ENCODE data around the gene DHX34.
"Not testable (repeated sequence)": the region's sequence is repeated elsewhere in the genome, so short reads cannot be mapped to it uniquely, and the experiment has no call there.

DHX34 gene

GRCh38 chr19:47331931-47332547 lies 17.1 kb upstream of the DHX34 start, which contains the start of gene C5AR2:
TSS of gene C5AR2 (plus strand) at chr19:47332175. CDS start at chr19:47340800, 8,625 bp downstream.
- DNase-seq: no peak

DNA sequence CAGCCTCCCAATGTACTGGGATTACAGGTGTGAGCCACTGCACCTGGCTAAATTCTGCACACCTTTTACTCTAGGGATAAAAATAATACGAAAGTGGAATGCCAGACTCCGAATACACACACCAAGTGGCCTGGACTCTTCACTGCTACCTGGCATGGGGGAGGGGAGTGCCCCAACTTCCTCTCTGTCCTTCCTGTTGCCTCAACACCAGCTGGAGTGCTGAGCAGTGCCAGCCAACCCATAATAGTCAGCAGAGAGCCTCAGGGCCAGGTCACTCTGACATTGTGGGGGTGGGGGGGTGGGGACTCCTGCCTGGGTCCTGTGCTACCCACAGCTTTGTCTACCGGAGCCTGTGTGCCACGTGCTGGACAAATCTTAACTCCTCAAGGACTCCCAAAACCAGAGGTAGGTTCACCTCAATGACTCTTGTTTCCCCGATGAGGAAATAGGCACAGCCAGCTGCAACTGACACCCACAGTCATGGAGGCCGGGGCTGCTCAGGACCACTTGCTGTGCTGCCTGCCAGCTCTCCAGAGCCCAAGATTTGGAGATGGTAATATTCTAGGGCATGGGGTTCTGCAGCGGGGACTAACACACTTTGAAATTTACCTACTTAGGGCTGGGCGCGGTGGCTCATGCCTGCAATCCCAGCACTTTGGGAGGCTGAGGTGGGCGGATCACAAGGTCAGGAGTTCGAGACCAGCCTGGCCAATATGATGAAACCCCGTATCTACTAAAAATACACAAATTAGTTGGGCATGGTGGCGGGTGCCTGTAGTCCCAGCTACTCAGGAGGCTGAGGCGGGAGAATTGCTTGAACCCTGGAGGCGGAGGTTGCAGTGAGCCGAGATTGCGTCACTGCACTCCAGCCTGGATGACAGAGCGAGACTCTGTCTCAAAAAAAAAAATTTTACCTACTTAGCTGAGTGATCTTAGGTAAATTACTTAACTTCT lies 12.1 kb upstream of the DHX34 start:
- peak; percentile 92 for DNase-seq

DNA sequence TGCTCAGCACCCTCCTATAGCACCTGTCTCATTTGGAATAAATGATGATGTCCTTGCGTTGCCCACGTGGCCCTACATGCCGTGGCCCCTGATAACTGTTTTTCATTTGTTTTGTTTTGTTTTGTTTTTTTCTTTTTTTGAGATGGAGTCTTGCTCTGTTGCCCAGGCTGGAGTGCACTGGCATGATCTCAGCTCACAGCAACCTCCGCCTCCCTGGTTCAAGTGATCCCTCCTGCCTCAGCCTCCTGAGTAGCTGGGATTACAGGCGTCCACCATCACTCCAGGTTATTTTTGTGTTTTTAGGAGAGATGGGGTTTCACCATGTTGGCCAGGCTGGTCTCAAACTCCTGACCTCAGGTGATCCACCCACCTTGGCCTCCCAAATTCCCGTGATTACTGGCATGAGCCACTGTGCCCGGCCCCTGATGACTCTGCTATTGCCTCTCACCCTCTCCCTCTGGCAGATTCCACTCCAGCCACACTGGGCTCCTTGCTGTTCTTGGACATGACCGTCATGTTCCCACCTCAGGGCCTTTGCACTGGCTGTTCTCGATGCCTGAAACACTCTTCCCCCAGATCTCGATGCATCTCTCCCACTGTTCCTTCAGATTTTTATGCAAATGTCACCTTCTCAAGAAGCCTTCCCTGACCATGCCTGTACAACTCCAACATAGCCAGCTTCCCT lies 9.8 kb upstream of the DHX34 start:
- no peak for DNase-seq

- no peak for DNase-seq
These were observed 8.5 kb upstream of the DHX34 start for GRCh38 chr19:47340477-47341208.

- no peak for DNase-seq
These were observed 7.4 kb upstream of the DHX34 start for GRCh38 chr19:47341734-47342133.

DNA sequence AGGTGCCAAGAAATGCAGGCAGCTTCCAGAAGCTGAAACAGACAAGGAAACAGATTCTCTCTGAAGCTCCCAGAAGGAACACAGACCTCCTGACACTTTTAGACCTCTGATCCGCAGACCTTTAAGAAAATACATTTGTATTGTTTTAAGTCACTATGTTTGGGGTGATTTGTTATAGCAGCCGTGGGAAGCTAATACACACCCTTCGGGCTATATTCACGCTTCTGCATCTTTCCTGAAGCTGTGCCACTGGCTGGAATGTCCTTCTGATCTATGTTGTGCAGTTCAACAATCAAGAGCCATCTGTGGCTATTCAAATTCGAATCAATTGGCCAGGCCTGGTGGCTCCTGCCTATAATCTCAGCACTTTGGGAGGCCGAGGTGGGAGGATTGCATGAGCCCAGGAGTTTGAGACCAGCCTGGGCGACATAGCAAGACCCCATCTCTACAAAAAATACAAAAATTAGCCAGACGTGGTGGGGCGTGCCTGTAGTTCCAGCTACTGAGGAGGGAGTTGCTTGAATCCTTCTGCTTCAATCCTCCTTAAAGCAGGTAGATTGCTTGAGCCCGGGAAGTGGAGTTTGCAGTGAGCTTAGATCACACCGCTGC lies 5.8 kb upstream of the DHX34 start:
- no peak for DNase-seq

- DNase-seq: no peak
These were observed 4.7 kb upstream of the DHX34 start for GRCh38 chr19:47344425-47344824.

DNA sequence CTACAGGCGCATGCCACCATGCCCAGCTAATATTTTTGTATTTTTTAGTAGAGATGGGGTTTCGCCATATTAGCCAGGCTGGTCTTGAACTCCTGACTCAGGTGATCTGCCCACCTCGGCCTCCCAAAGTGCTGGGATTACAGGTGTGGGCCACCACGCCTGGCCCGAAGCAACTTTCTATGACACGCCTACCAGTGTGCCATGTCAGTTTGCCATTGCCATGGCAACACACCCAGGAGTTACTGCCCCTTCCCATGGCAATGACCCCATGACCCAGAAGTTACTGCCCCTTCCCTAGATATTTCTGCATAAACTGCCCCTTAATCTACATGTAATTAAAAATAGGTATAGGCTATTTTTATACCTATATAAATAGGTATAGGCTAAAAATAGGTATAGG lies 3.1 kb upstream of the DHX34 start:
- not testable (repeated sequence) for DNase-seq

DNA sequence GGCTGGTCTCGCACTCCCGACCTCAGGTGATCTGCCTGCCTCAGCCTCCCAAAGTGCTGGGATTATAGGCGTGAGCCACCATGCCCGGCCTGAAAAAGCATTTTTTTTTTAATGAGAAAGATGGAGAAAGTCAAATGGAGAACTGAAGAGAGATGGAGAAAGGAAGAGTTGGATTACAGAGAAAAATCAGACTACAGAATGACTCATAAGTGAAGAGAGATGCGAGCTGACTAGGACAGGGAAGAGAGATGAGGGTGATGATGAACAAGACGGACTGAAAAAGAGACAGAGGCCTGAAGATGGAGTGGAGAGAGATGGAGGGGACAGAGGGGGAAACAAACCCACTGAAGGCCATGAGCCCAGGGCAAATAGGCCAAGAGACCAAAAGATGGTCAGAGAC lies 1.5 kb downstream of the DHX34 start:
- no peak for DNase-seq

- no peak for DNase-seq
These were observed 2.4 kb downstream of the DHX34 start for GRCh38 chr19:47351548-47351947.

DNA sequence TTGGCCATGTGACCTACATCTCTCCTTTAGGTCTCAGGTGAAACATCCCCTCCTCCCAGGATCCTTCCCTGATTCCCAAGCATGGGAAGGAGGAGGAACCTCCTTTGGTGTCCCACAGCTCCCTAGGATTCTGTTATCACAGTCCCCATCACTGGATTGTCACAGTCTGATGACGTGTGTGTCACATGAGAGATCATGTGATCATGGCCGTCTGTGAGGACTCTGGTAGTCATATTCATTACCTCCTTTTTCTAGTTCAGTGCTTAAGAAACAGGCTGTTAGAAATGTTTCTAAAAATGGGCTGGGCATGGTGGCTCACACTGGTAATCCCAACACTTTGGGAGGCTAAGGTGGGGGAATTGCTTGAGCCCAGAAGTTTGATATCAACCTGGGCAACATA lies 3.0 kb downstream of the DHX34 start:
- DNase-seq: no peak

- no peak for DNase-seq
These were observed 4.2 kb downstream of the DHX34 start for GRCh38 chr19:47353307-47353712.

- DNase-seq: no peak
These were observed 7.8 kb downstream of the DHX34 start for GRCh38 chr19:47356900-47357299.

DNA sequence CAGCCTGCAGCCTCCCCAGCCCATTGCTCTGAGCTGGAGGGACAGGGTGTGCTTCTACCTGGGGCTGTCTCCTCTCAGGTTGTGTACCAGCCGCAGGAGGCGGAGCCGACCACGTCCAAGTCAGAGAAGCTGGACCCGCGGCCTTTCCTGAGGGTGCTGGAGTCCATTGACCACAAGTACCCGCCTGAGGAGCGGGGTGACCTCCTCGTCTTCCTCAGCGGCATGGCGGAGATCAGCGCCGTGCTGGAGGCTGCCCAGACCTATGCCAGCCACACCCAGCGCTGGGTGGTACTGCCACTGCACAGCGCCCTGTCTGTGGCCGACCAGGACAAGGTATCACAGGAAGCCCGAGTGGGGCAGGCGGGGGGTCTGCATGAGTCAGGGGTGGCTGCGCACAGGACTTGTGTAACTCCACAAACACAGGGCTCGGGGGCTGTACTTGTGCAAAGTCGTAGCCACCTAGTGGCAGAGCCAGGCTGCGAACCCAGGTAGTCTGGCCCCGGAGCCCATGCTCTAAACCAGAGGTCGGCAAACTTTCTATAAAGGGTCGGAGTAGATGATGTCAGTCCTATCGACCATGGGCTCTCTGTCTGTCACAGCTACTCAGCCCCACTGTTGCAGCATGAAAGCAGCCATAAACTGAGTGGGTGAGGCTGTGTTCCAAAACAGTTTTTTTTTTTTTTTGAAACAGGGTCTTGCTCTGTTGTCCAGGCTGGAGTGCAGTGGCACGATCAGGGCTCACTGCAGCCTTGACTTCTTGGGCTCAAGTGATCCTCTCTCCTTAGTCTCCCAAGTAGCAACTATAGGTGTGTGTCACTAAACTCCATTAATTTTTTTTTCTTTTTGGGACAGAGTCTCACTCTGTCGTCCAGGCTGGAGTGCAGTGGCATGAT lies 8.9 kb downstream of the DHX34 start:
- no peak for DNase-seq

GRCh38 chr19:47358936-47359335 lies 9.8 kb downstream of the DHX34 start:
- DNase-seq: no peak

DNA sequence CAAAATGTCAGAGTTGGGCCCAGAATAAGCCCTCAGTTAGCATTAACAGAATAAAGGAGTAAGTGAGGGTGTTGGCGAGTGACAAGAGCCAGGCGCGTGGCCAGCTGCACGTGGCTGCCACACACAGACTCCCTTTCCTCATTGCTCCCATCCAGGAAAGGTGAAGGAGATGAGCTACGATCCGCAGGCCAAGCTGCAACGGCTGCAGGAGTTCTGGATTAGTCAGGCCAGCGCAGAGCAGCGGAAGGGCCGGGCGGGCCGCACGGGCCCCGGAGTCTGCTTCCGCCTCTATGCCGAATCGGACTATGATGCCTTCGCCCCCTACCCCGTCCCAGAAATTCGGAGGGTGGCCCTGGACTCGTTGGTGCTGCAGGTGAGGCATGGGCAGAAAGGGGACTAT lies 13.2 kb downstream of the DHX34 start:
- DNase-seq: no peak

DNA sequence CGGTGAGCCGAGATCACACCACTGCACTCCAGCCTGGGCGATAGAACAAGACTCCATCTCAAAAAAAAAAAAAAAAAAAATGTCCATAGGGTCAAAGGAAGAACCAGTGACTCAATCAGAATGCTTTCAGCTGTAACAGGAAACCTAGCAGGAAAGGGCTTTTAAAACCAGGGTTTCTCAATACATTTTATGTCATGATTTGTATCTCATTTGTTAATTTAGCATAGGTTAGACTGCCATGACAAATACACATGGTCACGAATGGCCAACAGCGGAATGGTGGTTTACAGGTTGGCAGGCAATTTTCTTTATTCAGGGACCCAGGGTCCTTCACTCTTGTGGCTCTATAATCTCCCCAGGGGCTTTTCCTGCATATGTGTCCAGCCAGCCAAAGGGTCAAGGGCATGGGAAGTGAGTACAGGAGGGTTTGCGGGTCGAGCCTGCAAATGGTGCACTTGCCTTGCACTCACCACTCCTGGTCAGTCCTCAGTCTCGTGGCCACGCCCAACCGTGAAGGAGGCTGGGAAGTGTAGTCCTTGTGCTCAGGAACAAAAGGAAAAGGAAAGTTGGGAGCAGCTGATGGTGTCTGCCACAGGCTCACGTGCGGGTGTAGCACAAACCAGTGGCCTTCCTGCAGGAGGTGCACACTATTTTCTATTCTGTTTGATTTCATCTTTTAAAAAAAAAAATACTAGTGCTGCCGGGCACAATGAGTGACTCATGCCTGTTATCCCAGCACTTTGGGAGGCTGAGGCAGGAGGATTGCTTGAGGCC lies 14.8 kb downstream of the DHX34 start:
- peak; percentile 51 for DNase-seq

GRCh38 chr19:47365455-47365854 lies 16.3 kb downstream of the DHX34 start:
- DNase-seq: not testable (repeated sequence)

GRCh38 chr19:47370045-47370611 lies 21.0 kb downstream of the DHX34 start:
- peak; percentile 66 for DNase-seq

GRCh38 chr19:47371261-47371660 lies 22.1 kb downstream of the DHX34 start:
- DNase-seq: no peak

All from GF-D8 (cell line).